VCaP (cell line): ENCODE measurements around the gene TLR10.

ENCODE experiments used
- H3K27ac ChIP-seq: fragments of 450-650 bp; 2 replicates; pipeline ENCODE4 v1.5.1; 2017
- TF ChIP-seq, protein P1 (sequence below): fragments of 450-650 bp; conservative IDR thresholded peaks from 2 replicates; pipeline ENCODE4 v1.5.1; 2017; ENCODE audit warnings: mild to moderate bottlenecking, moderate library complexity

Gene TLR10

DNA sequence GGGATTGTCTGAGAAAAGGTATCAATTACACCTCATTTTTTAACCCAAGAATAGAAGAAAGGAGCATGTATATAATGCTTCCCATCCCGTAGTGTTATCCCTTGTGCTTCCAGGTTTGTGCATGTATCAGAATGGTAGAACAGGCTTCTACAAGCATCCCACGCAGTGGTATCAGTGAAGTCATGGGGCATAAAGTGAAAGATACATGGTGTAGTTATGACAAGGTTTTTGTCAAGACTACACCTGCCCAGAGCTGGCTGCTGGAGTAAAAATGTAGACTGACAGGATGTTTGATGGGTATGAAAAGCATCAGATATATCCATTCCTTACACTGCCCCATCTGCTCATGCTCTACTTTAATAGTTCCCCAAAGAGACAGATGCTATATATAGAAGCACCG is 12.3 kb upstream of the TLR10 start:
- no peak overlapping the region for H3K27ac ChIP-seq
- TF ChIP-seq, protein P1, sequence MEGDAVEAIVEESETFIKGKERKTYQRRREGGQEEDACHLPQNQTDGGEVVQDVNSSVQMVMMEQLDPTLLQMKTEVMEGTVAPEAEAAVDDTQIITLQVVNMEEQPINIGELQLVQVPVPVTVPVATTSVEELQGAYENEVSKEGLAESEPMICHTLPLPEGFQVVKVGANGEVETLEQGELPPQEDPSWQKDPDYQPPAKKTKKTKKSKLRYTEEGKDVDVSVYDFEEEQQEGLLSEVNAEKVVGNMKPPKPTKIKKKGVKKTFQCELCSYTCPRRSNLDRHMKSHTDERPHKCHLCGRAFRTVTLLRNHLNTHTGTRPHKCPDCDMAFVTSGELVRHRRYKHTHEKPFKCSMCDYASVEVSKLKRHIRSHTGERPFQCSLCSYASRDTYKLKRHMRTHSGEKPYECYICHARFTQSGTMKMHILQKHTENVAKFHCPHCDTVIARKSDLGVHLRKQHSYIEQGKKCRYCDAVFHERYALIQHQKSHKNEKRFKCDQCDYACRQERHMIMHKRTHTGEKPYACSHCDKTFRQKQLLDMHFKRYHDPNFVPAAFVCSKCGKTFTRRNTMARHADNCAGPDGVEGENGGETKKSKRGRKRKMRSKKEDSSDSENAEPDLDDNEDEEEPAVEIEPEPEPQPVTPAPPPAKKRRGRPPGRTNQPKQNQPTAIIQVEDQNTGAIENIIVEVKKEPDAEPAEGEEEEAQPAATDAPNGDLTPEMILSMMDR = no peak

DNA sequence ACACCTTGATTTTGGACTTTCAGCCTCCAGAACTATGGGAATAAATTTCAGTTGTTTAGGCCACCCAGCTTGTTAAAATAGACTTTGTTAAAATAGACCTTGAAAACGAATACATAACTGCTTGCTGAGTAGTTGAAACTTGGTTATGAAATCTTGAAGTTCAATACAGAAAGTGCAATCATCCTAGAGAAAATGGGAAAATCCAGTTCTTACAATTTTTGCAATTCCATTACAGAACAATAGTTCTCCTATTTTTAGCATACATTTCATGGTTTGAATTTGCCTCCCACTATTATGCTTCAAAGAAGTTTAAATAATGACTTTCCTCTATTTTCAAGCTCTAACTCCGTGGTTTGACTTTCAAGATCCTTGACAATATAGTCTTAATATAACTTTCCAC is 11.3 kb upstream of the TLR10 start:
- TF ChIP-seq, protein P1 = no peak

DNA sequence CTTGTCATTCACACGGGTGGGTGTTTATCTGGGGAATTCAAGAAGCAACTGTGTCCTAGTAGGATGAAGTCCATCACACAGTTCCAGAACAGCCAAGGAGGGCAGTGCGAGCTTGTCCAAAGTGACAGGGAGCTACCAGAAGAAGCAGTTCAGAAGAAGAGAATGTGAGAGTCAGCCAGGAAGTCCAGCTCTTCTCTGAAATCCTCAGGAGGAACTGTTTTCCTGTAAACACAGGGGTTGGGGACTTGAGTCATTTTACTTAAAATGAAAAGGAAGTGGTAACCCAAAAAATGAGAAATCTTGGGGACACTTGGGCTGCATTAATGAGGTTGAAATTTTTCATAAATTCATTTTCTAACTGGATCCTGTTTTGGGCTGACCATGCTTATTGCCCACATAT is 8.2 kb upstream of the TLR10 start:
- H3K27ac ChIP-seq = no peak overlapping the region
- TF ChIP-seq, protein P1 = no peak

More for the DNA sequence above, 11.3 kb upstream of the TLR10 start:
- no peak overlapping the region for H3K27ac ChIP-seq

DNA sequence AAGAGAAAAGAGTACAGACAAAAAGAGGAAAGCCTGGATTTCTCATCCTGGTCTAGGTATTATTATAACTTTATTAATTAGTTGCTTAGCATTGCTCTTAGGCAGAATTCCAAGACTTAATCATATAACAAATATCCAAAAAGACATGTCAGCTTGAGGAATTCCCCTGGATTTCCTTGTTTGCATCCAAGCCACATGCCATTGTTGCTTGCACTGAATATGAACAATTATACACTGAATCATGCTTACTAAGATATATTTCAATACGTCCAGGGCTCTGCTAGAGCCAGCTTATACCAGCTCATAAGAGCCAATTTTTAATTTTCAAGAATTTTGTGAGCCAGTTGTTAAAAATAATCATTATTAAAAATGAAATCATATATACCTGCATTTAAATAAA is 5.5 kb upstream of the TLR10 start:
- no peak overlapping the region for H3K27ac ChIP-seq
- TF ChIP-seq, protein P1 = no peak

DNA sequence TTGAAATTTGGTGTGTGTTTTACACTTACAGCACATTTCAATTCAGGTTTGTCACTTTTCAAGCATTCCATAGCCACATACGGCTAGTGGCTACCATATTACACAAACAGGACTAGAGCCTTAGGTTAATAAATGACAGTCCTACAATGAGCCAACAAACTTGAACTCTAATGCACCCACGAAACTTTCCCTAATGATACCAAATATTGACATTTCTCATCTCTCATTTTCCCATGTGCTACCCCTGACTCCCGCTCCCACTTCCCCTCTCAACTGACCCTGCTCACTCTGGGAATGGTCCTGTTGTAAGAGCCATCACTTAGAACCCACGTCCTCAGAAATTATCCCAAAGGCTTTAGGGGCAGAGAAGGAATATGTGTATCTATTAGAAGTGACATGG is 4.9 kb upstream of the TLR10 start:
- H3K27ac ChIP-seq = no peak overlapping the region
- TF ChIP-seq, protein P1 = no peak

DNA sequence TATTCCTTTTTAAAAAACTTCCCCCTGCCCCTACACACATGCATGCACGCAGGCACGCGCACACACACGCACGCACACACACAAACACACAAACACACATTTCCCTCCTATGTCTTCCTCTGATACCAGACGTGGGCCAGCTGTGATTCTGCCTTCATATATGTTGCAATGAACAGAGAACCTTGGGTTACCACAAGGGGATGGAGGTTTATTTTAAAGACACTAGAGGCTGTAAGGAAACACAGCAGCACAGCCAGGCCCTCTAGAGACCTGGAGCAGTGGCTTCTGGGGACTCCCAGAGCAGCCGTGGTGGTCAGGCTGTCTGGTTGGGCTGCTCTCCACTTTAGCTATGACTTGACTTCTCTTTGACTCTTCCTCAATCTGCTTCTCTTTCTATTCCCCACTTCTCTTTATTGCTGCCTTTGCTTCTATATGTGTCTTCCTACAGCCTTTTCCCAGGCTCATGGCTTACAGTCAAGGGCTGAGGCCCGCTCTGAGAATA is 3.2 kb upstream of the TLR10 start:
- H3K27ac ChIP-seq = no peak overlapping the region
- TF ChIP-seq, protein P1 = no peak

DNA sequence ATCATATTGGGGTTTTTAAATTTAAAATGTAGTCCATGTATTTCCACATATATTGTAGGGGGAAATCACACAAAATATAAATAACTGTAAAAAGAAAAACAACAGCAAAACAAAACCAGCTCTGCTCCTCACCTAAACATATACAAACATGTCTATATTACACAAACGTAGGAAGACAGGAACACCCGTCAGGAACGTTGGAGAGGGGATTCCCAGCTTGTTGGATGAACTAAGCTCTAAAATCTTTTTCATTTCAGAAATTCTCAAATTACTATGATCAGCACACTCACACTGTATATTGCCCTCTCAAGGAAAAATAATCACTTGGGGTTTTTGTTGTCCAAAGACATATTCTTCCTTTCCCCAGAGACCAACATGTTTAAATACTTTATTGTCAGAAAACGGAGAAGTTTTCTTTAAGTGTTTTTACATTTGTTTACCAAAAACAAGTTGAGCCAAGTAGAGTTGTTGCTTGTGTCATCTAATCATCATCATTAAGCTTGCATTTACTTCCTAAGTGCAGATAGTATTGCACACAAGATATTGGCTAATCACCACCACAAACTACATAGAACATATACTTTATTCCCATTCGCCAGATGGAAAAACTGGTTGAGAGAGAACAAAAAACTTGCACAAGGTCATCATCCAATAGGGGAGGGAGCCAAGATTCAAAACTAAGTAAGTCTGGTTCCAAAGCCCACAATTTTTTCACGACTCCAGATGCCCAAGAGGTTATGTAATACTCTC is 2.4 kb upstream of the TLR10 start:
- no peak overlapping the region for H3K27ac ChIP-seq
- TF ChIP-seq, protein P1 = no peak
